ENCODE results near the gene SHD. TPM values are rescaled to one million over a fixed set of nuclear protein-coding genes. Genes with fewer than 3 reads are reported as not detected.
"Not testable (repeated sequence)": the region's sequence is repeated elsewhere in the genome, so short reads cannot be mapped to it uniquely, and the experiment has no call there.

SHD gene
- polyA plus RNA-seq, 1 donor from 2014 or later, result not detected

- peaks cover 10% of the 10 kb centered on the region for H3K36me3 Mint-ChIP-seq
Measured at GRCh38 chr19:4256563-4256962, 22.5 kb upstream of the SHD start.

GRCh38 chr19:4257025-4257424 is 22.0 kb upstream of the SHD start:
- H3K36me3 Mint-ChIP-seq, result peaks cover 10% of the 10 kb centered on the region
- no peak overlapping the region for H3K4me3 Mint-ChIP-seq
- H3K9me3 Mint-ChIP-seq, result peaks cover 0 to 3% (median 2%) of the 10 kb centered on the region in 3 donors
- H3K4me1 Mint-ChIP-seq, result peaks cover 0 to 5% (median 4%) of the 10 kb centered on the region in 3 donors
- no peaks in the 10 kb centered on the region for H3K27me3 Mint-ChIP-seq
- H3K27ac Mint-ChIP-seq, result no peak overlapping the region

More at GRCh38 chr19:4256563-4256962, 22.5 kb upstream of the SHD start:
- peak overlapping the region in 1 of 3 donors; percentile 10 for H3K27ac Mint-ChIP-seq
- peaks cover 0 to 5% (median 4%) of the 10 kb centered on the region in 3 donors for H3K4me1 Mint-ChIP-seq
- no peaks in the 10 kb centered on the region for H3K27me3 Mint-ChIP-seq
- no peak overlapping the region for H3K4me3 Mint-ChIP-seq
- peaks cover 0 to 3% (median 2%) of the 10 kb centered on the region in 3 donors for H3K9me3 Mint-ChIP-seq

- Mint-ChIP-seq H3K9me3 (peaks cover 0 to 3% (median 2%) of the 10 kb centered on the region in 3 donors), H3K27ac (no peak overlapping the region), H3K4me1 (peaks cover 0 to 5% (median 4%) of the 10 kb centered on the region in 3 donors), H3K36me3 (peaks cover 7% of the 10 kb centered on the region), H3K4me3 (no peak overlapping the region), H3K27me3 (no peaks in the 10 kb centered on the region)
Measured at GRCh38 chr19:4258181-4258580, 20.9 kb upstream of the SHD start.

- Mint-ChIP-seq H3K9me3 (no peaks in the 10 kb centered on the region), H3K36me3 (peaks cover 3% of the 10 kb centered on the region), H3K4me1 (peaks cover 0 to 5% (median 4%) of the 10 kb centered on the region in 3 donors), H3K4me3 (no peak overlapping the region), H3K27ac (peak overlapping the region; percentile 5 to 52 (median 18)), H3K27me3 (no peaks in the 10 kb centered on the region)
Measured at GRCh38 chr19:4260613-4261191, 18.4 kb upstream of the SHD start.

GRCh38 chr19:4264812-4265211 is 14.3 kb upstream of the SHD start:
- no peaks in the 10 kb centered on the region for H3K27me3 Mint-ChIP-seq
- H3K36me3 Mint-ChIP-seq, result peaks cover 3% of the 10 kb centered on the region
- H3K27ac Mint-ChIP-seq, result peak overlapping the region; percentile 18 to 86 (median 39)
- peak overlapping the region in 2 of 4 donors; percentile 17 to 33 for H3K4me3 Mint-ChIP-seq
- peaks cover 0 to 12% (median 4%) of the 10 kb centered on the region in 3 donors for H3K4me1 Mint-ChIP-seq
- no peaks in the 10 kb centered on the region for H3K9me3 Mint-ChIP-seq

- Mint-ChIP-seq H3K9me3 (no peaks in the 10 kb centered on the region), H3K27me3 (no peaks in the 10 kb centered on the region), H3K27ac (peak overlapping the region in 2 of 3 donors; percentile 14 to 89), H3K4me3 (no peak overlapping the region), H3K36me3 (peaks cover 5% of the 10 kb centered on the region), H3K4me1 (peaks cover 0 to 10% (median 0%) of the 10 kb centered on the region in 3 donors)
Measured at GRCh38 chr19:4266253-4267000, 12.6 kb upstream of the SHD start.

GRCh38 chr19:4267101-4267900 is 11.8 kb upstream of the SHD start:
- H3K27ac Mint-ChIP-seq, result peak overlapping the region in 1 of 3 donors; percentile 40
- no peaks in the 10 kb centered on the region for H3K27me3 Mint-ChIP-seq
- H3K4me3 Mint-ChIP-seq, result peak overlapping the region in 1 of 4 donors; percentile 60
- H3K36me3 Mint-ChIP-seq, result peaks cover 5% of the 10 kb centered on the region
- peaks cover 0 to 10% (median 0%) of the 10 kb centered on the region in 3 donors for H3K4me1 Mint-ChIP-seq
- H3K9me3 Mint-ChIP-seq, result no peaks in the 10 kb centered on the region

- Mint-ChIP-seq H3K36me3 (peaks cover 5% of the 10 kb centered on the region), H3K4me1 (peaks cover 0 to 10% (median 0%) of the 10 kb centered on the region in 3 donors), H3K27me3 (no peaks in the 10 kb centered on the region), H3K27ac (peak overlapping the region in 1 of 3 donors; percentile 40), H3K4me3 (no peak overlapping the region), H3K9me3 (no peaks in the 10 kb centered on the region)
Measured at GRCh38 chr19:4267901-4268815, 10.9 kb upstream of the SHD start.

- Mint-ChIP-seq H3K9me3 (no peaks in the 10 kb centered on the region), H3K27ac (peak overlapping the region in 1 of 3 donors; percentile 28), H3K27me3 (no peaks in the 10 kb centered on the region), H3K4me3 (peak overlapping the region in 1 of 4 donors; percentile 28), H3K36me3 (peaks cover 5% of the 10 kb centered on the region), H3K4me1 (peaks cover 0 to 10% (median 0%) of the 10 kb centered on the region in 3 donors)
Measured at GRCh38 chr19:4268816-4269430, 10.1 kb upstream of the SHD start.

GRCh38 chr19:4272894-4273293 is 6.2 kb upstream of the SHD start:
- Mint-ChIP-seq H3K27me3 (peaks cover 3% of the 10 kb centered on the region), H3K9me3 (no peaks in the 10 kb centered on the region), H3K4me1 (no peaks in the 10 kb centered on the region), H3K4me3 (no peak overlapping the region), H3K36me3 (peaks cover 2% of the 10 kb centered on the region), H3K27ac (no peak overlapping the region)

GRCh38 chr19:4274321-4274686 is 4.8 kb upstream of the SHD start:
- H3K36me3 Mint-ChIP-seq, H3K27ac Mint-ChIP-seq, H3K27me3 Mint-ChIP-seq, H3K4me3 Mint-ChIP-seq, H3K4me1 Mint-ChIP-seq, H3K9me3 Mint-ChIP-seq: not testable (repeated sequence)

- H3K9me3 Mint-ChIP-seq, result no peaks in the 10 kb centered on the region
- peaks cover 26% of the 10 kb centered on the region for H3K27me3 Mint-ChIP-seq
- H3K4me3 Mint-ChIP-seq, result no peak overlapping the region
- H3K4me1 Mint-ChIP-seq, result no peaks in the 10 kb centered on the region
- no peaks in the 10 kb centered on the region for H3K36me3 Mint-ChIP-seq
- no peak overlapping the region for H3K27ac Mint-ChIP-seq
Measured at GRCh38 chr19:4277191-4277696, 1.8 kb upstream of the SHD start.

- no peak overlapping the region for H3K27ac Mint-ChIP-seq
- peaks cover 26% of the 10 kb centered on the region for H3K27me3 Mint-ChIP-seq
- no peaks in the 10 kb centered on the region for H3K9me3 Mint-ChIP-seq
- no peaks in the 10 kb centered on the region for H3K36me3 Mint-ChIP-seq
- no peaks in the 10 kb centered on the region for H3K4me1 Mint-ChIP-seq
- H3K4me3 Mint-ChIP-seq, result no peak overlapping the region
Measured at GRCh38 chr19:4278010-4278409, 1.1 kb upstream of the SHD start.

- Mint-ChIP-seq H3K27ac (no peak overlapping the region), H3K4me1 (no peaks in the 10 kb centered on the region), H3K27me3 (peaks cover 26% of the 10 kb centered on the region), H3K4me3 (no peak overlapping the region), H3K36me3 (no peaks in the 10 kb centered on the region), H3K9me3 (no peaks in the 10 kb centered on the region)
Measured at GRCh38 chr19:4279267-4279529, 132 bp downstream of the SHD start.

All from IgD-negative memory B cell (primary cell).